HG02884 (cell line): ENCODE measurements around the gene EVA1C.
"Not testable (repeated sequence)": the region's sequence is repeated elsewhere in the genome, so short reads cannot be mapped to it uniquely, and the experiment has no call there.

Experiments used
- ATAC-seq: cut with Tn5 transposase; IDR thresholded peaks from one replicate; pipeline ENCODE4 v1.9.1; 2021; ENCODE audit warnings: mild to moderate bottlenecking, moderate library complexity; ENCODE audit not compliant: unreplicated experiment

Gene EVA1C

DNA sequence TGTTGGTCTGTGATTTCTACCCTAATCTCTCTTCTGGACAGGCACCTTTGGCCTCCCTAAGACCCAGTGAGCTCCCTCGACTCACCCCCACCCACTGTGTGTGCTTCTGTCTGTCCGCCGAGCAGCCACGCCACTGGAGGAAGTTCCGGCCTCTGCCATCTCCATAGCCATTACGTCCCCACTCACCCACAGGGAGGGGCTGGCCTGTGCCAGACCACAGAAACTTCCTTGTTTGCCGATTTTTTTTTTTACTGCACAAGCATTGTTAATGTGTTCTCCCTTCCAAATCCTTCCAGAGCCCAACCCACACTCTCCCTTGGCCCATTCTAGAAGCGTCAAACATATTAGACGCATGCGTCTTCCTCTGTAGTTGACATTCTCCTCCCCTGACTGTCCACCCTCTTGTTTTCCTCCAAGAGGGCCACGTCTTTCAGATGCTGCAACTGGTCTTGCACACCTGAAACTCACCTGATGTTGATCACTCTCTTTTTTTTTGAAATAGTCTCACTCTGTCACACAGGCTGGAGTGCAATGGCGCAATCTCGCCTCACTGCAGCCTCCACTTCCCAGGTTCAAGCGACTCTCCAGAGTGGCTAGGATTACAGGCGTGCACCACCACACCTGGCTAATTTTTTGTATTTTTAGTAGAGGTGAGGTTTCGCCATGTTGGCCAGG lies 72.3 kb downstream of the EVA1C start:
- ATAC-seq: no peak

DNA sequence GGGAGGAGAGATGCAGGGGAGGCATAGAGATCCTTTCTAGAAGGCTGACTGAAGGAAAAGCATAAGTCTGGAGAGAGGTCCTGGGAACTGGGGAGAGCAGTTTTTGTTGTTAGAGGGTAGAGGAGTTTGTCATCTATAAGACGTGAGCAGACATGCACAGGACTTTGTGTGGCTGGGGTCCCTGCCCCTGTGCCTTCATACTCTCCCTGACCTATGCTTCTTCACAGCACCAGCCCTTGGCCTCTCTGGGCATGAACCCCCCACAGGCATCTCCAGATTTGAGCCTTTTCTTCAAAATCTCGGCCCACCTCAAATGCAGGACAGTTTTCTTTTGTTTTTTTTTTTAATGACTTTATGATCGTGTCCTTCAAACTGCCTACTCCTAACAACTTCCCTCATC lies 79.9 kb downstream of the EVA1C start:
- no peak for ATAC-seq

DNA sequence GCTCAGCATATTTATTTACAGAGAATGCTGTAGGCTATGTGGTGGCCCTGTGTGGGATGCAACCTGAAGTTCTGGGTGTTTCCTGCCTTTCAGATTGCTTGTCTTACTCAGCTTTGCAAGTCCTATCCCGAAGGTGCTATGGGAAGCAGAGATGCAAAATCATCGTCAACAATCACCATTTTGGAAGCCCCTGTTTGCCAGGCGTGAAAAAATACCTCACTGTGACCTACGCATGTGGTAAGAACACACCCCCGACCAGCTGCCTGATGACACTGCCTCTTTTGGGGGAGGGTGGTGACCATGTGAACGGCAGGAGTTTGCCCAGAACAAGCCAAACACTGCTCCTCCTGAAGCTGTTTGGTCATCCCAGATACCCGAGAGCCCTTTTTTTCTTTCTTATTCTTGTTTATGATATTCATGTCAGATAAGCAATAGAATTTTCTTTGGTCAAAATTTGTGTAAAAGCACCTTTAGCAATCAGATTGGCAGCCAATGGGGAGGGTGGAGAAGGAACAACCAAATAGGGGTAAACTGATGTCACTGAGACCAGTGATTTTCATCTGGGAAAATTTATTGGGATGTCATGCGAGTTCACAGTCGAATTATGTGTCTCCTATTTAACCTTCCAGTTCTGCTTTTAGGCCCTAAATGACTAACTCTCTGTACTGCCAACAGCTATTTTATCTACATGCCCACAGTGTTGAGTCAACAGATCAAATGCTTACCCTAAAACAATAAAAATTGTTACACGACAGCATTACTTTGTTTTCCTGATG lies 82.6 kb downstream of the EVA1C start:
- ATAC-seq: no peak

DNA sequence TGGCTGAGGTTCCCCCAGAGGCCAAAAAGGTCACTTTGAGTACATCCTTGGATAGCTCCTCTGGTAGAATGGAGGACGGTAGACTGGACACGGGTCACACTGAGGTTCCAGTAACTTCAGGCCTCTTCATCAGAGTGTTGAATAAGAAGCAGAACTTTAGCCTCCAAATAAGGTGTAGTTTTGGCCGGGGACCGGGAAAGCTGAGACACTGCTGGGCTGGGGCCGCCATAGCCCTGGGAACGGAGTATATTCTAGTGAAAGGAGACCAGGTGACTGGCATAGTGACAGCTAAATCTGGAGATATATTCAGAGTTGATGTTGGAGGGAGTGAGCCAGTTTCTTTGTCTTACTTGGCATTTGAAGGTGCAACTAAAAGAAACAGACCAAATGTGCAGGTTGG lies 84.1 kb downstream of the EVA1C start:
- no peak for ATAC-seq

DNA sequence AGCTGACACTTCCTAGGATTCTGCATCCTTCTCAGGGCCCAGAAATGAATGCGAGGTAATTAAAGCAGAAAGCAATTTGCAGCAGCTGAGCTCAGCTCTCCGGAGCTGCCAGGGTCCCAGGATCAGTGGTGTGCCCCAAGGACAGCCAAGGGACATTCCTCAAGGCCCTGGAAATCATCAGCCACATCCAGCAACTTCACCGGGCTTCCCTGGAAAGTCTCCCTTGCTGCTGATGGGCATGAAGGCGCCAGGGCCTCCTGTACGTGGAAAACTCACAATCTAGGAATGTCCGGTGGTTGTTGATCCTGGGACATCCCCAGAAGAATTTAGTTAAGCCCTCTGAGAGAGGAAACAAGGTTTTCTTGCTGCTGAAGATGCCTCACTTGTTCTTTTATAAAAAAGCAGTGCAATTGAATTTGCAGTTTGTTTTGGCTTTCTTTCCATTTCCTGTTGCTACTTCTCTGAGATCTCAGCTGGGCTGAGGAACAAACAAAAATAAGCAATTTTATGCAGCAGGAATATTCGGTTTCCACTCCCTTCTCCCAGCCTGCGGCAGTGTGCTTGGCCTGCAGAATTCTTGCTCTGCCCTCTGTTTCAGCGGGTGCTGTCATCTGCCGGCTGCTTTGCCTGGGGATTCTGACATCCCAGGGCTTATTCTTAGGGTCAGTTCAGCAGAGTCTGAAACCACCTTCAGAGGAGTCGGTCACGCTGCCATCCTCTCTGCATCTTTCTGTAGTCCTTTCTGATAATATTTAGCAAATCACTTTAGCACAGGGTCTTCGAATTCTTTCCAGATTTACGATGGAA lies 86.9 kb downstream of the EVA1C start:
- ATAC-seq: no peak

DNA sequence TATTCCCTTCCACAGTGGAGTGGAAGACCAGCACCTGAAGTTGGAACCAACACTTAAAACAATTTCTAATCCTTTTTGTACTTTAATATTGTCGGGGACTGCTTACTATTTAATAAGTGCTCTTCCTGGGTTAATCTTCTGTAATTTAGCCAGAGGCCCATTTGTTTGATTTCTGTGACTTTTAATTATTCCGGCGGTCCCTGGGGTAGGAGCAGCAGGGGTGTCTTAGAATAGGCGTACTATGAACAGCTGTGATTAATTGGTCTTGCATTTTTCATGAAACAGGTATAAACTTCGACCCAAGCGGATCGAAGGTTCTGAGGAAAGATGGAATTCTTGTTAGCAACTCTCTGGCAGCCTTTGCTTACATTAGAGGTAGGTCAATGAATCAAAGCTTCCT lies 91.1 kb downstream of the EVA1C start:
- ATAC-seq: not testable (repeated sequence)

DNA sequence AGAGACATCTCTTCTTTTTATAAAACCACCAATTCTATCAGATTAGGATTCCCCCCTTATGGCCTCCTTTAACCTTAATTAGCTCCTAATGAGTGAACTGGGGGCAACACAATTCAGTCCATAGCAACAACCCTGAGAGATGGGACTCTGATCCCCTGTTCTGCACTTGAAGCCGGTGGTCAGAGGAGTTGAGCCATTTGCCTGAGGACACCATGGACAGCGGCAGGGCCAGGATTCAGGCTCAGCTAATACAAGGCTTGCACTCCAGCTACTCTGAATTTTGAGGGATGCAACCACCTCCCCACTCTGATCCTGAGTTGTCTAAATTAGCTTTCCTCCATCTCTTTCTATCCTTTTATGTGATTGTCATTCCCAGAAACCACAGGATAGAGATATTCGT lies 93.3 kb downstream of the EVA1C start:
- not testable (repeated sequence) for ATAC-seq

DNA sequence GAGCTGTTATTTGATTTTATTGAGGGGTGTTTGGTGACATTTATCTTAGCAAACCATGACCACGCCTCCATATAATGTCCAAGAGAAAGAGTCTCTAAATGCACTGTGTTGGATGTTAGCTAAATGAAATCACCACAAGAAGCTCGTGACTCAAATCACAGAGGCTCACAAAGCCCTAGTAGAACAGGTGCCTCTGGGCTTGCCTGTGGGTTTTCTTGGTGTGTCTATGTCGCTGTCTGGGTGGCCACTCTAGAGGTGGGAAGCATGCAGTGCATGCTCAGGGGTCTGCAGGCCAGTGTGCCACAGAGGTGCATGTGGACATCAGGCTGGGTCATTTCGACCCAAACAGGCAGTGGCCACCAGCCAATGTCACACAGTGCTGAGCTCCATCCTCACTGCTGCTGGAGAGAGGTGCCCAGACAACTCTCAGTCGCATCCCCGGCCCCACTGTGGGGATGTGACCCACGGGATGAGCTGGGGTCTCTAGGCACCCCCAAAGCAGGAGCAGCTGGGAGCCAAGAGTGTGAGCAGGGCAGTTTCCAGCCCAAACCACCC lies 94.0 kb downstream of the EVA1C start:
- ATAC-seq: not testable (repeated sequence)

DNA sequence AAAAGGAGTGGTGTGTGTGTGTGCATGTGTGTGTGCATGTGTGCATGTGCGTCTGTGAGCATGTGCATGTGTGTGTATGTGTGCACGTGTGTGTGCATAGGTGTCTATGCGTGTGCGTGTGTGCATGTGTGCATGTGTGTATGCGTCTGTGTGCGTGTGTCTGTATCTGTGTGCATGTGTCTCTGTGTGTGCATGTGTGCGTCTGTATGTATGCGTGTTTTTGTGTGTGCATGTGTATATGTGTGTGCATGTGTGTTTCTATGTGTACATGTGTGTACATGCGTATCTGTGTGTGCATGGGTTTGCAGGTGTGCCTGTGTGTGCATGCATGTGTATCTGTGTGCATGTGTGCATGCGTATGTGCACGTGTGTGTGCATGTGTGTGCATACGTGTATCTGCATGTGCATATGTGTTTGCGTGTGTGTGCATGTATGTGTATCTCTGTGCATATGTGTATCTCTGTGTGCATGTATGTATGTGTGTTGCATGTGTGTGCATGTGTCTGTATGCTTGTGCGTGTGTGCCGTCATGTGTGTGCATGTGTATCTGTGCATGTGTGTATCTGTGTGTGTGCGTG lies 94.9 kb downstream of the EVA1C start:
- no peak for ATAC-seq

DNA sequence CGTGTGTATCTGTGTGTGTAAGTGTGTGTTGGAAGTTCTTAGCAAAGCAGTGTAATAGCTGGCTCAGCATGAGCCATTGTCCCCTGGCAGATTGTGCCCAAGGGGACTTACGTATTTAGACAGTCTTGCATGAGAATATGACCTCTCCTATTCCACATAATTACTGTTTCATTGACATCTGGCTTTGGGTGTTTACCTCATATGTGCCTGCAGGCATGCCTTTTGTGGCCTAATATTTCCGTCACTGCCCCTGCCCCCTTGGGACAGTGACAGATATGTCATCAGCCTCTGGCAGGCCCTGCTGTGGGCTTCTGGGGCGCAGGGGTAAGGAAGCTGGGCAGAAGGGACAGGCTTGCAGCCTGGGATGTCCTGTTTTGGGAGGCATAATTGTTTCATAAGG lies 95.5 kb downstream of the EVA1C start:
- ATAC-seq: not testable (repeated sequence)

DNA sequence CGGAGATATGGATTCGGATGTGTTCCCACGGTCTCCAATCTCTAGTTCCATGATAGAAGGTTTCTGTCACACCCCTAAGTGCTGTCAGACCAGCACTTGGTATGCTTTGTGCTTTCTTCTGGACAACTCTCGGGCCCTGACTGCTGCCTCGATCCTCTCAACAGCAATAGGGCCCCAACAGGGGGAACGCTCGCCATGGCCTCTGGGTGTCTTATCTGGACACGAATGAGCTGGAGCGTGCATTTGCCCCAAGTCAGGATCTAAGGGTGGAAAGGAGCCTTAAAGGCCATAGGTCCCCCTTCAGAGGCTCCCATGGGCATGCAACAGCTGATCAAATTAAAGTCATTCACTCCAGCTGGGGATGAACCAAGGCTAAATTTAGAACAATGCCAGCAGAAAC lies 96.1 kb downstream of the EVA1C start:
- ATAC-seq: no peak

DNA sequence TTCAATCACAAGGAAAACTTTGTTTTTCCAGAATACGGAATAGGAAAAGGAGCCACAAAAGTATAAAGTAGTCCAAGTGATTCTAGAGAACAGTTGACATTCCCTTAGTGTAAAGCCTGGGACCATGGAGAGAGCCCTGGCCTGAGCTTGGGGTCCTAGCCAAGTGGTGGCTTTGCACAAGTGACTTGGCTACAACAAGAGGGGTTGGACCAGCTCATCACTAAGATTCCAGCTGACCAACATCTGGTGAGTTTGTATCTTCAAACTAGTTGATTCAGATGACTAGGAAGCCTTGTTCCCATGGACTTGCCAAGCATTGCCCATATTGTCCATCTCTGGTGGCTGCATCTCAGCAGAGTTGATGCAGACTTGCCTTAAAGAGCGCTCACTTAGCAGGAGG lies 96.5 kb downstream of the EVA1C start:
- ATAC-seq: not testable (repeated sequence)

DNA sequence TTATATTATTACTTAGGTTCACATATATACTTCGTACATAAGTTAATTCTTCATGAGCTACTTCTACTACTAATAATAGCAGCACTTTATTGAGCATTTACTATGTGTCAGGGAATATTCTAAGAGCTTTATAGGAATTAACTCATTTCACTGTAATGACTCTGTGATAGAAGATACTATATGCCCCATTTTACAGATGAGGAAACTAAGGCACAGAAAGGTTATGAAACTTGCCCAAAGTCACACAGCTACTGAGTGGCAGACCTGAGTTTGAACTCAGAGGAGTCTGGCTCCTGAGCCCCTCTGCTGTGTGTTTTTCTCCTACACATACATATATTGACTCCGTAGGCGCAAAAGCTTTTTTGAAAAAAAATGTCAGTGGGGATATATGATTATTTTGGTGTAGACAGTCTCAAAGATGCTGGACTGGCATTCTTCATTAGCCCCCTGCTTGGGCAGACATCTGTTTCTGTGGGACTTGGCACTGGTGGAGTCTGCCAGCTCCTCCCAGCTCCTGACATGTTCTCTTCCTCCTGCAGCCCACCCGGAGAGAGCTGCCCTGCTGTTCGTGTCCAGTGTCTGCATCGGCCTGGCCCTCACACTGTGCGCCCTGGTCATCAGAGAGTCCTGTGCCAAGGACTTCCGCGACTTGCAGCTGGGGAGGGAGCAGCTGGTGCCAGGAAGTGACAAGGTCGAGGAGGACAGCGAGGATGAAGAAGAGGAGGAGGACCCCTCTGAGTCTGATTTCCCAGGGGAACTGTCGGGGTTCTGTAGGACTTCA lies 102.0 kb downstream of the EVA1C start:
- ATAC-seq: no peak

DNA sequence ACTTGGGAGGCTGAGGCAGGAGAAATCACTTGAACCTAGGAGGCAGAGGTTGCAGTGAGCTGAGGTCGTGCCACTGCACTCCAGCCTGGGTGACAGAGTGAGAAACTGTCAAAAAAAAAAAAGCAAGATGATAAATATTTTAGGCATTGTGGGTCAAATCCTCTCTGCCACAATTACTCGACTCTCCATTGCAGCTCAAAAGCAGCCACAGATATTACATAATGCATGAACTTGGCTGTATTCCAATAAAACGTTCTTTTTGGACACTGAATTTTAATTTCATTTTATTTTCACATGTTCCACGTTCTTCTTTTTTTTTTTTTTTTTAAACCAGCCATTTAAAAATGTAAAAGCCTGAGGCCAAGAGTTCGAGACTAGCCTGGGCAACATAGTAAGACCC lies 103.4 kb downstream of the EVA1C start:
- ATAC-seq: no peak

DNA sequence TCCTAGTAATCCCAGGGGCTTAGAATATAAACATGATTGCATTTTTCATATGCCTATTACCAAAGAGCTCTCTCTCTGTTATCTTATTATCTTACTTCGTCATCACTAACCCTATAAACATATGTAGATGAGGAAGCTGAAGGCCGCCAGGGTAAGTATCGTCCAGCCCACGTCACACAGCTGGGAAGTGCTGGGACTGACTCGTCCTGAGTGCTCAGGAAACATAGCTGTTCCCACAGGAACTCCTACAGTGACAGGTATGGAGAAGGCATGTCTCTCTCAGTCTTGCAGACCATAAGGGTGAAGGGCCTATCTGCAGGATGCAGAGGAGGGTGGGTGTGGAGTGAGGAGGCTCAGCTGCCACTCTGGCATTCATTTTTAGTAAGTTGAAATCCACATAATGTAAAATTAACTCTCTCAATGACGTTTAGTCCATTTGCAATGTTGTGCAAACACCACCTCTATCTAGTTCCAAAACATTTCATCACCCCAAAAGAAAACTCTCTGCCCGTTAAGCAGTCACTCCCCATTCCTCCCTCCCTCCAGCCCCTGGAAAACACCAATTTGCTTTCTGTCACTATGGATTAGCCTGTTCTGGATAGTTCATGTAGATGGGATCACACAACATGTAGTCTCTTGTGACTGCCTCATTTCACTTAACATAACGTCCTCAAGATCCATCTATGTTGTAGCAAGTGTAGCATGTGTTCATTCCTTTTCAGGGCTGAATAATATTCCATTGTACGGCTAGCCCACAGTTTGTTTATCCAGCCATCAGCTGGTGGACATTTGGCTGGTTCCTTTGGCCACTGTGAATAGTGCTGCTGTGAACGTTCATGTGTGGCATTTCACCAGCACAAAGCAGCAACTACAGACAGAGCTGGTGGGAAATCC lies 104.5 kb downstream of the EVA1C start:
- ATAC-seq: no peak

DNA sequence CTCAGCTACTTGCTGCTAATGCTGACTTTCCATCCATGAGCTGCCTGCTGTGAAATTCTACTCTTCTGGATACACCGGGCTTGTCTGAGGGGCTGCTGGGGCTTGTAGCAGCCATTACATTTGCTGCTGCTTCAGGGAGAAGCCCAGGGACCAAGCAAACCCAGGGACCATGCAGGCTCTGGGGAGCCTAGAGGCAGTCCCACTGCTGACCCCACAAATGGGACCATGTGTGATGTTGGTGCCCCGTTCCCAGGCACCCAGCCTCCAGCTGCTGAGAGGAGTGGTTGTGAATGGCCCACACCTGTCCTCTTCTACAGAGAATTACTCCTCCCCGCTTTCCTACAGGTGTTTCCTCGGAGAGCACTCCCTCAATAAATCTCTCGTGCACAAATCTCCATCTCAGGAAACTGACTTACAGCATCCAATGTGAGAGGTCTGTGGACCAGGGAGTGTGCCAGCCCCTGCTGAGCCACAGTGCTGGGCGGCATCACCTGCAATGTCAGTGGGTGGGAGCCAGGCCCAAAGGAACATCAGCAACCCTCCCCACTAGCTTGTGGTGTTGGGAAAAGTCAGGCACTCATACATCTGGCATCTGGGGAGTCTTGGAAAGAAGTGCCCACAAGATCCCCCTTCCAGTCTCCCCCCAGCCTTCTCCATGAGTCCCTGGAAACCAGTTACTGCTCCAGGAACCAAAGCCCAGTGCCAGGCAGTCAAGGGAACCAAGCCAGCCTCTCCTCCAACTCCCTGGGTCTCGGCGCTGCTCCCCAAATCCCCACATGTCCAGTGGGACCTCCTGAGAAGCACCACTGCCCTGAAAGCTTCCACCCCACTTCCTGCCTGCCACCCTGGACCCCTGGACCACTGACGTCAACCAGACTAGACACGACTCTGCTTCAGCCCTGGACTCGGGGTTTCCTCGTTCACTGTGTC lies 107.7 kb downstream of the EVA1C start:
- no peak for ATAC-seq

DNA sequence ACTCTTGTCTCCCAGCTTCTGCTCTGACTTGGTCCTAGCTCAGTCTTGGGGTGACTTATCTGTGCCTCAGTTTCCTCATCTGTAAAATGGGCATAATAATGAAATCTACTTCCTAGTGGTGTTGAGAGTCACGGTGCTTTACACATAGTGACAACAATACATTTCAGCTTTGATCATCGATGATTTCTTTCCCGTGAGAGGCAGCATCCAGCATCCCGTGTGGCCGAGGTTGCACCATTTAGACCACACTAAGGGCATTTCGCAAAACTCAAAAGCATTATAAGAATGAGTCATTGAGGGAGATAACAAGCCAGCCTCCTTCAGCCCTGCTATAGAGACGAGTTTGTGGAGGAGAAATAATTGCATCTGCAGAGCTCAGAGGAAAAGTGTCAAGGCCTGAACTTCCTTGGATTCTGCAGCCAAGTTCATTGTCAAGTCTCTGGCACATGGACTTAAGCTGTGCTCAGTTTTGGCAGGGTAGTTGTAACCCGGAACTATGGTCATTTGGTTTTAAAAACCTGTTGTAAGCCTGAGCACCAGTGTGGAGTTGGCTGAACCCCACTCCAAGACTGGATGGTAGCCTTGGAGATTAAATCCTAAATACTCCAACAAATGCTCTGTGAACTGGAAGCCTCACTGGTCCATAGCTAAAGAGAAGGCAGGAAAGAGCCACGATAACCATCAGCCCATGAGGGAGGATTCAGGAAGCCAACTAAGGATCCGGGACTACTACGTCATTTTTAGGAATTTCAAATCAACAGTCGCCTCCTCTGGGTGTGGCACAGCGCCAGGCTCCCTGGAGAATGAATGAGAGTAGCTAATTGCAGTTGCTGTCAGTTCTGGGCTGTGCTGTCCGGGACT lies 108.6 kb downstream of the EVA1C start:
- ATAC-seq: no peak
